Activated T-cell treated with anti-CD3 and anti-CD28 coated beads, Interleukin-2, amount 50 U/mL, for 48 hours (primary cell): ENCODE results near the gene MROH7.
A peak's percentile ranks its signal among the peaks of the same experiment; 100 is the strongest.

ENCODE experiments used
- DNase-seq, 2 experiments: peaks; one replicate each; pipeline ENCODE4 v3.0.0-alpha.2; 2020

Gene MROH7

GRCh38 chr1:54640863-54641836 is at the start of gene MROH7:
TSS of gene MROH7 (plus strand) at chr1:54641786. CDS start at chr1:54652927, 11,141 bp downstream.
- no peak for DNase-seq

DNA sequence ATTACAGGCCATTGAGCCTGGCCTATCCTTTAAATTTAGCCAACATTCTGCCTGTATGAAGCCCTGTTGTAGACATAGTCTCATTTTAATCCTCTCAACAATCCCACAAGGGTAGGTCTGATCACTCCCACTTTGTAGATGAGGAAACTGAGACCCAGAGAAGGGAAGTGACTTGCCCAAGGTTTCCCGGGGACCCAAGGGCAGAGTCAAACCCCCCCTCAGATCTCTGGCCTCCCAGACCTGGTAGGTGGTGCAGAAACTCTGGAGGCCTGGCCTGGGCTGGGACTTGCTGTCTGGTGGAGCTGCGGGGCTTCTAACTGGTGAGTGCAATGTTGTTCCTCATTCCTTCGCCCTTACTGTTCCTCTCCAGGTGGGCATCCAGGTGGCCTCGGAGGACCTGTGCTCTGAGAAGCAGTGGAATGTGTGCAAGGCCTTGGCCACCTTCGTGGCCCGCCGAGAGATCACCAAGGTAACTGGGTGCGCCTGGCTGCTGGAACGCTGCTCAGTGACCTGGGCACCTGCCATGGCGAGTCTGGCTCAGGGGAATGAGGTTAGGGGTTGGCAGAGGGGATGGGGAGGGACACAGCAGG is 47.9 kb upstream of the MROH7 start:
- no peak for DNase-seq

- DNase-seq: no peak
These were observed 47.1 kb upstream of the MROH7 start for GRCh38 chr1:54594463-54594862.

DNA sequence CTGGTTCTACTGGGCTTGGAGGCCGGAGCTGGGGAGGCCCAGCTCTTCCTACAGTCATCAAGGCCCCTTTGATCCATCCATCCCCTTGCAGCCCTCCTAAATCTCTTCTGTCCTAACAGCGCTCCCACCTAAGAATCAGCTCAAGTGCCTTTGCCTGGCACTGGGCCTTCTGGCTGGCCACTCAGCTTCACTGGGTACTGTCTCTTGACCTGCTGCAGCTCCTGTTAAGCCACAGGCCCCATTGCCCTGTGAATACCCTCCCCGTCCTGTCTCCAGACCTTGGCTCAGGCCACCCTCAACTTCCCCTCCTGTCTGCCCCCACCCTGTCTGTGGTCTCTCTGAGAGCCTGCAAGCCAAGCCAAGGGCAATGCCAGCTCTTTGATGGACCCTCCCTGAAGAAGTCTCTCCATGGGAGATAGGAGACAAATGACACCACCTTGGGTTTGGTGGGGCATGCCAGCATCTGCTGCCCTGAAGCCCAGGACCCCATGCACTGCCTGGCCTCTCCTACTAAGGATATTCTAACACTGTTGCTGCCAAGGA is 45.6 kb upstream of the MROH7 start:
- DNase-seq: no peak

GRCh38 chr1:54596756-54597155 is 44.8 kb upstream of the MROH7 start:
- DNase-seq: no peak

DNA sequence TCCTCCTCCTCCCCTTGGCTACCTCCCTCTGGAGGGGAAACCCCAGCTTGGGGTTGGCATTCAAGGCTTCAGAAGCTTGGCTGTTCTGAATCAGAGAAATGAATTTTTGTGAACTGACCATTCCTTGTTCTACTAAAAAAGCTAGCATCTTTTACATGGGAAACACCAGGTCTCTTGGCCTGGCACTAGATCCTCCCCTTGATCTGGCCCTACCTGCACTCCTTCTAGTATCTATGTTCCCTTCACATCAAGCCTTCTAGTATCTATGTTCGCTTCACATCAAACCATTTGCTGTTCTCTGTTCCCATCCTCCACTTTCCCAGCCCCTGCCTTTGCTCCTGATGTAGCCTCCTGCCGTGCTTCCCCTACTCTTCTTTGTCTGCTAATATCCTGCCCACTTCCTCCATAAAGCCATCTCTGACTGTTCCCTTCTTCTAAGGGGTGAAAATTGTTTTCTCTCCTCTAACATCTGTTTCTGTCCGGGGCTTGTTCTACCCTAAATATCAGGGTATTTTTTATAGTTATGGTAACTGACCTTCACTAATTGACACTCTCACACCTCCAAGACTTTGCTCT is 44.0 kb upstream of the MROH7 start:
- no peak for DNase-seq

- no peak for DNase-seq
These were observed 42.3 kb upstream of the MROH7 start for GRCh38 chr1:54599211-54599823.

- DNase-seq: no peak
These were observed 40.5 kb upstream of the MROH7 start for GRCh38 chr1:54600947-54601721.

GRCh38 chr1:54601730-54602129 is 39.9 kb upstream of the MROH7 start:
- no peak for DNase-seq

DNA sequence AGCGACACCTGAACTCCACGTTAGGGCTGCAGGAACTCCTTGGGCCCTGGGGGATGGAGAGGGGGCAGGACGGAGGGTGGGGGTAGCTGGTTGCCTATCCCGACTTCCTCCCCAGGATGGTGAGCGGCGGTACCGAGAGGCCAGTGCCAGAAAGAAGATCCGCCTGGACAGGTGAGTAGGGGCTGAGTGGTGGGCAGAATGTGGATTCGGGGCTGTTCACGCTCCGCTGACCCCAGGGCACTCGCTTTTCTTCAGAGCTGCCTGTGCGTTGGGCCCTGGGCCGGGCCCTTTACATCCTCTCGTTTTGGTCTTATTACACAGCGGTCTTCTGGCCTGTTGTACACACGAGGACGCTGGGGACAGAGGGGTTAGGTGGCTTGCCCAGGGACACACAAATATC is 39.0 kb upstream of the MROH7 start:
- DNase-seq: no peak

DNA sequence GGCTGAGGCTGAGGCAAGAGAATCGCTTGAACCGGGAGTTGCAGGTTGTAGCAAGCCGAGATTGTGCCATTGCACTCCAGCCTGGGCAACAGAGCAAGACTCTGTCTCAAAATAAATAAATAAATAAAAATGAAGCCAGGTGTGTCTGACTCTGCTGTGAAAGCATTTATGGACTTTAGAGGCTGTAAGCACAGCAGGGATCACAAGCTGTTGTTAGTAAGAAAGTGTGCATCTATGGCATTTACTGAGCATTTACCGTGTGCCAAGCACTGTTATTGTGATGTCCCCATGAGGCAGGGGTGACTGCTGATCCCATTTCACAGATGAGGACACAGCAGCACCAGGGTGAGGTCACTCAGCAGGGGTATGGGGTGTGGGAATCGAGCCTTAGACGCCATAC is 38.3 kb upstream of the MROH7 start:
- no peak for DNase-seq

DNA sequence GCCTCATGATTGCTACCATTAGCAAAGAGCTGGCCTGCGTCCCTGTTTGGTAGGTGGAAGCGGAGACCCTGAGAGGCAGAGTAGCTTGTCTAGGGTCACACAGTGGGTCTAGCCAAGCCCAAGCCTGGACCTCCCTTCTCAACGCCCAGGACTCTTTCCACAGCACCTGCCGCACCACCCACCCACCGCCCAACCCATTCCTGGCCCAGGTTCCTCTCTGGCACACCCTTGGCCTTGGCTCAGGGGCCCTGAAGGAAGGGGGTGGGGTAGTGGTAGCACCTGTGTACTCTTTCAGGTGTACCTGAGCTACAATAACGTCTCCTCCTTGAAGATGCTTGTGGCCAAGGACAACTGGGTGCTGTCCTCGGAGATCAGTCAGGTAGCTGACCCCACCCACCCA is 37.5 kb upstream of the MROH7 start:
- DNase-seq: no peak

DNA sequence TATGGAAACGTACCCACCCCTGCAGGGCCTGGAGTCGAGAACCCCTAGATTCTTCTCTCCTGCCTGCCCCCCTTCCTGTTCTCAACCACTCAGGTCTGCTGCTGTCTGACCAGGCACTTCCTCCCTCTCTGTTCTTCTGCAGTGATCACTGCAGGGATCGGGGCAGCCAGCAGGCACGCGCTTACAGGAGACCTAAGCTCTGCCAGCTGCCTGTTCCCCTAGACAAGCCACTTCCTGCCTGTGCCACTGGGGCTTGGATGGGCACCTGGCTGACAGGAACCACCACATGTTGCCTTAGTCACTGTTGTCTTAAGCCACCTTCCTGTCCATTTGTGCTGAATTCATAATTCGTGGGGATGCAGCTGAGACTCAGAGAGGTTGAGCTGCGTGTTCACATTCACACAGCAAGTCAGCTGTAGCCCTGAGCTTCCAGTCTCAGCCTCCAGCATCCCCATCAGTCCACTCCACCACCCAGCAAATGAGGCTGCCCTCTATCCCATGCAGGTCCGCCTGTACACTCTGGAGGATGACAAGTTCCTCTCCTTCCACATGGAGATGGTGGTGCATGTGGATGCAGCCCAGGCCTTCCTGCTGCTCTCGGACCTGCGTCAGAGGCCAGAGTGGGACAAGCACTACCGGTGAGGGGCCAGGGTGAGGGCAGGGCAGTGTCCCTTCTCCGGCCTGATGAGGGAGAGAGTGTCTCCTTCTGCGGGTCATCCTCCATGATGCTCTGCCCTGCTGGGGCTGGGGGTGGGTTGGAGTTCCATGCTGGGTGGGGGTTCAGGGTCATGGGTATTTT is 36.8 kb upstream of the MROH7 start:
- DNase-seq: peak; percentile 33 to 44

DNA sequence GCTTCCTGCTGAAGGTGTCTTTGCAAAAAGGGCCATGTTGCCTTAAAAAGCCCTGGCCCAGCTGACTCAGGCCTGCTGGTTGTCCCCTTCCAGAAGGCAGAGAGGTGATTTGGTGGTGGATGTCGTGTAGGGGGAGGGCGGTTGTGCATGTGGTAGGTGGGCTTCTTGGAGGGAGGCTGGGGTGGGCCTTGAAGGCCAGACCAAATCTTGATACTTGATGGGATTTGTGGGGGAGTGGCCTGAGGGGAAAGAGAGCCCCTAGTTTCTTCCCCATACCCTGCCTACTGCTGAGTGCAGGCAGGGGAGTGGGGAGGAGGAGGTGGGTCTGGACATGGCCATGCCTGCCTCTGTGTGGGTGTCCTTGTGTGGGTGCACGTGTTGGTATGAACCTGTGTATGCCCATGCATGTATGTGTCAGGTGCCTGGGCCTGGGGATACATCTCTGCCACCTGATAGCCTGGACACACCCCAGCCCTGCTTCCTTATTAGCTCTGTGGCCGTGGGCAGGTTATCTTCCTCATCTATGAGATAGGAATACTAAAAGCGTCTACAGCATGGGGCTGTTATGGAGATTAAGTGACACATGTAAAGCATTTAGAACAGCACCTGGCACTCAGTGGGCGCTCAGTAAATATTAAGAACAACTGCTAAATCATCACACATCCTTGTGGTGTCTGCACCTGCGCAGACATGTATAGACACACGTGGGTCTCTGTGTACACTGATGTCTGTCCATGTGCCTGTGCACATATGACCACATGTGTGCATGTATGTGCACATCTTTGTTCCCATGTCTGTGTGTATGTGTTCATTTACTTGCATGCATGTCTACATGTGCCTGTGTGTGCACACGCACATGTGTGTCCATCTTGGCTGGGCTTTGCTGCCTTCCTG is 35.2 kb upstream of the MROH7 start:
- DNase-seq: no peak

DNA sequence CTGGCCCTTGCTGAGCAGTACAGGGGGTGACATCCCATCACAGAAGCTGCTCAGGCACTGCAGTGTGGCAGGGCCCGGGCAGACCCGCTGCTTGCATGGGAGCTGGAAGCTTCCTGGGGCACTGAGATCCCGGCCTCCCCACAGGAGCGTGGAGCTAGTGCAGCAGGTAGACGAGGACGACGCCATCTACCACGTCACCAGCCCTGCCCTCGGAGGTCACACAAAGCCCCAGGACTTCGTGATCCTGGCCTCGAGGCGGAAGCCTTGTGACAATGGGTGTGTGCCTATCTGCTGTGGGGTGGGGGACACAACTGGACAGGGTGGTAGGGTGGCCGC is 34.6 kb upstream of the MROH7 start:
- no peak for DNase-seq

DNA sequence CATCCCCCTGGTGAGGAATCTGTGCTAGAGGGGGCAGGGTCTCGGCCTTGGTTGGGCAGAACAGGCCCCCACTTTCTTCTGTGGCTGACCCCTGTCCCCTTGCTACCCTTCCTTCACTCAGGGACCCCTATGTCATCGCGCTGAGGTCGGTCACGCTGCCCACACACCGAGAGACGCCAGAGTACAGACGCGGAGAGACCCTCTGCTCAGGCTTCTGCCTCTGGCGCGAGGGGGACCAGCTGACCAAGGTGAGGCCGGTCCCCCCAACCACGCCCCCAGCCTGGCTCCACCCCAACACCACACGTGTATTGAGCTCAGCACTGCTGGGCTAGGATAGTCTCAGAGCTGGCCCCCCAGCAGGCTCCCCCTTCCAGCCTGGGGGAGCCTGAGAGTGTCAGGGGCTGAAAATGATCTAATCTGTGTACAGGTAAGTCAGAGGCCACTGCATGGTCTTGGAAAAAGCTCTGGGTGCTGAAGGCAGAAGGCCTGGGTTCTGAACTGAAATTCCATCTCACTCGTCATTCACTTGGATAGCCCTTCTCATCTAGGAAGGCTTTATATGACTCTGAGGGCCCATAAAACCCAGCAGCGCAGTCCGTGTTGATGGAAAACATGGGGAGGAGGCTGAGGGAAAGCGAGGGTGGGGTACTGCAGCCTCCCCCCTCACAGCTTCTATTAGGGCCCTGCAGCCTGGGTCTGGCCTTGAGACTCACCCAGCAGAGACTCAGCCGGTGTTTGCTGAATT is 33.6 kb upstream of the MROH7 start:
- no peak for DNase-seq

- DNase-seq: no peak
These were observed 32.9 kb upstream of the MROH7 start for GRCh38 chr1:54608566-54609230.

DNA sequence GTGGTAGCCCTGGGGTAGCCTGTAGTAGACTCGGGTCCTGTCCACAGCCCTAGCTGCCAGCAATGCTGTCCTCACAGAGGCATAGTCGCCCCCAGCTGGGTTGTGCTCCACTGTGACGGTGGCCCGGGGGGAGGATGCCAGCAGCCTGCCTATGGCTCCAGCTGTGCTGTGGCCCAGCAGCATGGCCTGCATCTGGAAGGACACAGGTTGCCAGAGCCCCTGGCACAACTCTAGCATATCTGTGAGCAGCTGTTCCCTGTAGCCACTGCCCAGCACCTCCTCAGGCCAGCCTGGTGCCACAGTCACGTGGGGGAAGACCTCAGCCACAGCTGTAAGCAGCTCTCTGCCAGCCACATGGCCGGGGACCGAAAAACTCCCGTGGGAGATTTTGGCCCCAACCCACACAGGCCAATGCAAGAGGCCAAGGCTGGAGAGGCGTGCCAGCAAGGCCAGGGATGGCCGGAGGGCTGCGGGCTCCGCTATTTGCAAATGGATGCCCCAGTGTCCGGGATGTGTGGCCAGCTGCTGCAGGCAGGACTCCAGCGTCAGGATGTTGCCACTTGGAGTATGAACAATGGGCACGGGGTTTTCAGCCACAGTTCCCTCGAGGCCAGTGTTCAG is 32.2 kb upstream of the MROH7 start:
- DNase-seq: no peak

DNA sequence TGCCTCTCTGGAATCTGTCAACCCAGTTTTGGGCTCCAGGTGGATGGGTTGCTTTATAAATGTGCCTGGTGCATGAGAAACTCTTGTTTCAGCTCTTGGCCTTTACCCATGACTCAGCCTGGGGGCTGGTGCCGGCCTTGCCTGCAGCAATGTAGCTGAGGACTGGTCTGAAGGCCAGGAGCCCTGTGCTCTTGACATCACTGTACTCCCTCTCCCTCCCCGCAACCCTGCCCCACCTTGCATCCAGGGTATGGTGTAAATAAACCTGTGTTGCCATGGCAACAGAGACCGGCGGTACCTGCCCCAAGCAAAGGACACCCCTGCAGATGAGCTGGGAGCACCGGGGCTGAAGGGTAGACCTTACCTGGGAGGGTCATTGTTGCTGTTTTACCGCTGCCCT is 31.5 kb upstream of the MROH7 start:
- no peak for DNase-seq
